DMS114 treated with DMSO at 0.1 percent for 48 hours (cell line): ENCODE measurements around the gene PRAMEF10.
A peak's percentile ranks its signal among the peaks of the same experiment; 100 is the strongest.
"Not testable (repeated sequence)": the region's sequence is repeated elsewhere in the genome, so short reads cannot be mapped to it uniquely, and the experiment has no call there.

ENCODE experiments used
- DNase-seq: peaks from one replicate; lab custom pipeline; 2025; ENCODE audit not compliant: unreplicated experiment; lab: John Stamatoyannopoulos, UW

Gene PRAMEF10

DNA sequence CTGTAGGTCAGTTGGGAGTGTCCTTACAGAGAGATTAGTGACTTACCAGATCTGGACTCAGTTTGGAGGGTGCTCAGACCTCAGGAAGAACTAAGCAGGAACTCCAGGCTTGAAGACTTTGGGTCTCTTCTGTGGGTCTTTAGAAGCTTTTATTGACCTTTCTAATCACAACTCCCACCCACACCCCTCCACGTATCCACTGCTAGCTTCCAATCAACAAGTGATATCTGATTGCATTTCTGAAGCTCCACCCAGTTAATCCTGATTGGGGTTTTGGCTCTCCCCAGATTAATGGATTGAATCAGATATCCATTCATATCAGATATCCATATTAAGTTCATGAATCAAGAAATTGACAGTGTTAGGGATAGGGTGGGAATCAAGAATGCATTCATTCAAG is at the start of gene PRAMEF10:
PRAMEF10 (minus strand) TSS at position 101 of the 400 bp plus-strand sequence. CDS start 2,423 bp downstream, outside the sequence.
- not testable (repeated sequence) for DNase-seq

GRCh38 chr1:12947480-12947879 is 49.4 kb upstream of the PRAMEF10 start, which contains the start of gene PRAMEF6:
TSS of gene PRAMEF6 (minus strand) at chr1:12947580. CDS start at chr1:12942518, 5,062 bp downstream.
- DNase-seq: not testable (repeated sequence)

DNA sequence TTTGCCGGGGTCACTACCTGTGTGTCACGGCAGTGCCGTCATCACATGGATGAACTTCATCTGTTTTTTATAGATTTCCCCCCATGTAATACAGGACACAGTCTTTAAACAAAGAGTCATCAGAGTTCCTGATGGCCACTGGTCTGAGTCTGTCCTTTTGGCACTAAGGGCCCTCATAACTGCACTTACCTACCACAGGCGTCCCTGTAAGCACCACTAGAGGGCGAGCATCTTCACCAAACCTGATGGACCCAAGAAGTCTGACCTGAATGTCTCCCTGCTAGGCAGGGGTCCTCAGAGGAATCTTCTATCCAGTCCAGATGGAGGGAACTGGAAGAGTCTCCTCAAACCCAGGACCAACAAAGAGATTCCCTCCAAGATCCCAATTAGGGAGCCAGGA is 26.3 kb upstream of the PRAMEF10 start:
- not testable (repeated sequence) for DNase-seq

- peak; percentile 2 for DNase-seq
These were observed 23.7 kb upstream of the PRAMEF10 start for GRCh38 chr1:12921749-12922148.

GRCh38 chr1:12916310-12916709 is 18.2 kb upstream of the PRAMEF10 start, which contains the start of gene PRAMEF7:
TSS of gene PRAMEF7 (plus strand) at chr1:12916610. CDS start at chr1:12917693, 1,083 bp downstream.
- not testable (repeated sequence) for DNase-seq

DNA sequence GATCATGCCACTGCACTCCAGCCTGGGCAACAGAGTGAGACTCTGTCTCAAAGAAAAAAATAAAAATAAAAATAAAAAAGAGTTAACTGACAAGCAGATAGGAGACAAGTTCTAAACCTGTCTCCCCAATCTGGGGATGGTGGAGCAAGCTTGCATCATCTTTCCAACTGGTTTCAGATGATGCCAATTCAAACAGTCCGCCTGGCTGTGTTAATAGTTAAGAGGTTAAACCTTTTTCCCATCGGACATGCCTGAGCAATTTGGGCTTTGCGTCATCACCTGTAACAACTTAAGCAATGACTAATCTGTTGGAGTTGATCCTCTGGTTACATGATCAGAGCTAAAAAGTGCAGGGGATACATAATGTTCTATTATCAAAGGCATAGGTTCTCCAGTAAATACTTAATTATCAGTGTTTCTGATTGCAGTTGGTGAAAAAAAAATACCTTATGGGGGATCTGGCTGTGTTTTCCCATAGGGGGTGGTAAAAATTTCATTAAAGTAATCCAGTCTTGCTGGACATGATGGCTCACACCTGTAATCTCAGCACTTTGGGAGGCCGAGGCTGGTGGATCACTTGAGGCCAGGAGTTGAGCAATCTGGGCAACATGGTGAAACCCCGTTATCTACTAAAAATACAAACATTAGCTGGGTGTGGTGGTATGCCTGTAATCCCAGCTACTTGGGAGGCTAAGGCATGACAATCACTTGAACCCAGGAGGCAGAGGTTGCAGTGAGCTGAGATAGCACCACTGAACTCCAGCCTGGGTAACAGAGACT is 5.9 kb upstream of the PRAMEF10 start:
- DNase-seq: not testable (repeated sequence)

GRCh38 chr1:12899186-12899585 is 1.1 kb upstream of the PRAMEF10 start:
- DNase-seq: not testable (repeated sequence)

- not testable (repeated sequence) for DNase-seq
These were observed 12.0 kb downstream of the PRAMEF10 start, which contains the start of gene PRAMEF4 for GRCh38 chr1:12886101-12886500. TSS of gene PRAMEF4 (minus strand) at chr1:12886201. CDS start at chr1:12883394, 2,807 bp downstream.

DNA sequence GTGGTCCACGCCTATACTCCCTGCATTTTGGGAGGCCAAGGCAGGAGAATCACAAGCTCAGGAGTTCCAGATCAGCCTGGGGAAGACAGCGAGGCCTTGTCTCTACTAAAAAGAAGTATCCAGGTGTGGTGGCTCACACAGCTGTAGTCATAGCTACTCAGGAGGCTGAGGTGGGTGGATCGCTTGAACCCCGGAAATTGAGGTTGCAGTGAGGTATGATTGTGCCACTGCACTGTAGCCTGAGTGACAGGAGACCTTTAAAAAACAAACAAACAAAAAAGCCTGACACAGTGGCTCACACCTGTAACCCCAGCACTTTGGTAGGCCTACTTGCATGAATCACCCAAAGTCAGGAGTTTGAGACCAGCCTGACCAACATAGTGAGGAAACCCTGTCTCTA is 19.6 kb downstream of the PRAMEF10 start:
- not testable (repeated sequence) for DNase-seq

GRCh38 chr1:12863131-12863880 is 34.8 kb downstream of the PRAMEF10 start:
- not testable (repeated sequence) for DNase-seq

DNA sequence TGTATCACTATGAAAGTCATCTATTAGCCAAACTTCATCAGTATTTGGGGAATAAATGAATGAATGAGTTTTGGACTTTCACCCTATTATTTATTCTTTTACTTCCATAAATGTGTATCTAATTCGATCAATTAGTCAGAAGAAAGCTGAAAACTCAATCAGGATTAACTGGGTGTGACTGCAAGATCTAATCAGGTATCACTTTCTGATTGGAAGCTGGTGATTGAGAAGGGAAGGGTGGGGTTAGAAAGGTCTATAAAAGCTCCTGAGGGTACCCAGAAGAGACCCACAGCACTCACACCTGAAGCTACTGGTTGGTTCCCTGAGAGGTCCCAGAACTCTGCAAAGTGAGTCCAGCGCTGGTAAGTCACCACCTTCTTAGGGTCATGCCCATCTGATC is 41.3 kb downstream of the PRAMEF10 start, which contains the start of gene PRAMEF2:
PRAMEF2 (plus strand) TSS at position 301 of the 400 bp plus-strand sequence. CDS start 1,924 bp downstream, outside the sequence.
- DNase-seq: not testable (repeated sequence)

GRCh38 chr1:12851779-12852178 is 46.3 kb downstream of the PRAMEF10 start:
- no peak for DNase-seq

GRCh38 chr1:12848620-12849019 is 49.5 kb downstream of the PRAMEF10 start, which contains the start of gene HNRNPCL1:
TSS of gene HNRNPCL1 (minus strand) at chr1:12848720. CDS start at chr1:12848289, 431 bp downstream.
- DNase-seq: not testable (repeated sequence)
